ENCODE data around the gene TNFRSF12A.

Gene TNFRSF12A

DNA sequence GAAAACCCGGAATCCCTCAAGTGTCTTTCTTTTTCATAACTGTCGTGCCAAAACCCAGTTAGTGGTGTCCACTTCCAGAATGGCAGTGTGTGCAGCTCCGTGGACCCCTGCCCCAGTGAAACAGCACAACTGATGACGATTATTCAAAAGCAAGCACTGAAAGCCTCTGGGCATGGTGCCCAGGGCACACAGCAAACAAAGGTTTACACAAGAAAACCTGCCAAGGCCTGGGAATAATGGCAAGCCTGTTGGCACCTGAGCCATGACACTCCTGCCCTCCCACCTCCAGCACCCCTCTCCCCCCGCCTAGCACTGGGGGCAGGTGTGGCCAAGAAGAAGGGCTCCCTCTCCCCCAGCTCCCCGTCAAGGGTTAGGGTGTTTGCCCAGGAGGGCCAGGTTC is 42.7 kb upstream of the TNFRSF12A start:
- Mint-ChIP-seq H3K27me3 (ENCODE audit: low read depth, poor library complexity) (peaks cover 5% of the 10 kb centered on the region), H3K27ac (no peak overlapping the region), H3K9me3 (no peaks in the 10 kb centered on the region), H3K4me3 (no peak overlapping the region), H3K4me1 (peaks cover 22% of the 10 kb centered on the region), H3K36me3 (ENCODE audit: low read depth) (no peaks in the 10 kb centered on the region)
- TF ChIP-seq, protein P1, sequence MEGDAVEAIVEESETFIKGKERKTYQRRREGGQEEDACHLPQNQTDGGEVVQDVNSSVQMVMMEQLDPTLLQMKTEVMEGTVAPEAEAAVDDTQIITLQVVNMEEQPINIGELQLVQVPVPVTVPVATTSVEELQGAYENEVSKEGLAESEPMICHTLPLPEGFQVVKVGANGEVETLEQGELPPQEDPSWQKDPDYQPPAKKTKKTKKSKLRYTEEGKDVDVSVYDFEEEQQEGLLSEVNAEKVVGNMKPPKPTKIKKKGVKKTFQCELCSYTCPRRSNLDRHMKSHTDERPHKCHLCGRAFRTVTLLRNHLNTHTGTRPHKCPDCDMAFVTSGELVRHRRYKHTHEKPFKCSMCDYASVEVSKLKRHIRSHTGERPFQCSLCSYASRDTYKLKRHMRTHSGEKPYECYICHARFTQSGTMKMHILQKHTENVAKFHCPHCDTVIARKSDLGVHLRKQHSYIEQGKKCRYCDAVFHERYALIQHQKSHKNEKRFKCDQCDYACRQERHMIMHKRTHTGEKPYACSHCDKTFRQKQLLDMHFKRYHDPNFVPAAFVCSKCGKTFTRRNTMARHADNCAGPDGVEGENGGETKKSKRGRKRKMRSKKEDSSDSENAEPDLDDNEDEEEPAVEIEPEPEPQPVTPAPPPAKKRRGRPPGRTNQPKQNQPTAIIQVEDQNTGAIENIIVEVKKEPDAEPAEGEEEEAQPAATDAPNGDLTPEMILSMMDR (IDR thresholded peaks at IDR 0.05), result no peak
- no peak for DNase-seq

DNA sequence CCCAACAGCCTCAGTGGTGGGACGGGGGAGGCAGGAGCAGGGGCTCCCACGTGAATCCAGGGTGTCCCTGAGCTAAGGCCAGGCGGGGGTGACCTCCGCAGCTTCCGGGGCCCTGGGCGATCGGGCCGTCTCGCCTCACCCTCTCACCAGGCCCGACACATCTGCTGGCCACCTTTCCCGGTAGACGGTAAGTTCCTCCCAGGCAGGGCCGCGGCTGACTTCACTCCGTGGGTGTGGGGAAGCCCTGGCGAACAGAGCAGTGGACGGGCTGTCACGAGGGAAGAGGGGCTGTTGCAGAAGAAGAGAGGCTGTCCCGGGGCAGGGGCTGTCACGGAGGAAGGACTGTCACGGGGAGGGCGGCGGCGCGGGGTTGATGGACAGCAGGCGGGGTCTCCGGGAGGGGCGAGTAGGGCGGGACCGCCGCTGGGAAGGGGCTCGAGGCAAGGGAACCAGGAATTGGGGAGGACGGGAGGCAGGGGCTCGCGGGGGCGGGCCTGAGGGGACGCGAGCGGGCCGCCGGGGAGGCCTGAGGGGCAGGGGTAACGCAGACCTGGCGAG is 40.4 kb upstream of the TNFRSF12A start:
- TF ChIP-seq, protein P1 (IDR thresholded peaks at IDR 0.05), result no peak
- H3K36me3 Mint-ChIP-seq (ENCODE audit: low read depth), result no peaks in the 10 kb centered on the region
- H3K9me3 Mint-ChIP-seq, result no peaks in the 10 kb centered on the region
- H3K27ac Mint-ChIP-seq, result no peak overlapping the region
- peaks cover 16% of the 10 kb centered on the region for H3K27me3 Mint-ChIP-seq (ENCODE audit: low read depth, poor library complexity)
- DNase-seq, result peak; percentile 60
- peaks cover 24% of the 10 kb centered on the region for H3K4me1 Mint-ChIP-seq
- peak overlapping the region; percentile 83 for H3K4me3 Mint-ChIP-seq

DNA sequence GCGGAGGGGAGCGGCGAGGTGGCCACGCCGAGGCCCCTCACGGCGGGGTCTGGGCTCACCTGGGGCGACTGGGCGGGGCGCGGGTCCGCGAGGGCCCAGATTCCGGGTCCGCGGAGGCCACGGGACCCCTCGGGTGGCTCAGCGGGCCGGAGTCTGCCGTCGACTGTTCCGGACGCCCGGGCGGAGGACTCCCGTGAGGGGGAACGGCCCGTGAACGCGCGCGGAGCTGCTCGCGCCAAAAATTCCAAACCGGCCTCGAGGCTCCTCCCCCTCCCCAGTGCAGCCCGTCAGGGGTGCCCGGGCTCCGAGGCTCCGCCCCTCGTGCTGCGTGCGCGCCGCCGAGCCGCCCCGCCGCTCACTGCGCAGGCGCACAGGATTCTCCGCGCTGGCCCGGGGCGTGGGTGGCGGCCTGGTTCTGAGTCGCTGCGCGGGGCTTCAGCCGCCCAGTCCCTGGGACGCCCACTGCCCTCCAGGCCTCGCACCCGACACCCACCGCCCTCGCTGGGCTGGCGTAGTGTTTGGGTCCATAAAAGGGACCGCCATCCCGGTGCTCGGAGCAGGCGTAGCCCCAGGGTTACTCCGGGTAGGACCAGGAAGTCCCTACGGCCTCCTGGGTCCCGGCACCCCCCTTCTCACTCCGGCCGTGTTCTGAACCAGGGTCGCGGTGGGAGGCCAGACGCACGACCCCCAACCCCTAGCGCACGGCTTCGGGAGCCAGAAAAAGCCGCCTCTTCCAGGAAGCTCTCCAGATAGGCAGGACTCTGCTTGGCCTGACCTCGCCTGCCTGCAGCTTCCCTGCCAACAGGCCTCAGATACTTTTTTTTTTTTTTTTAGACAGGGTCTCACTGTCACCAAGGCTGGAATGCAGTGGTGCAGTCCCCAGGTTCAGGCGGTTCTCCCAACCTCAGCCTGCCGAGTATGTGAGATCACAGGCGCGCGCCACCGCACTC is 39.7 kb upstream of the TNFRSF12A start, which contains the start of gene PKMYT1:
Gene PKMYT1 (minus strand): TSS at position 220 of the 950 bp plus-strand sequence. CDS start 789 bp downstream, outside the sequence.
- TF ChIP-seq, protein P1 (IDR thresholded peaks at IDR 0.05), result no peak
- H3K27ac Mint-ChIP-seq, result peak within 1 kb of the TSS; percentile 93
- H3K36me3 Mint-ChIP-seq (ENCODE audit: low read depth), result no peaks in the 10 kb centered on the region
- H3K4me3 Mint-ChIP-seq, result peak within 1 kb of the TSS; percentile 83
- no peaks in the 10 kb centered on the region for H3K9me3 Mint-ChIP-seq
- peaks cover 16% of the 10 kb centered on the region for H3K27me3 Mint-ChIP-seq (ENCODE audit: low read depth, poor library complexity)
- peaks cover 24% of the 10 kb centered on the region for H3K4me1 Mint-ChIP-seq
- peak; percentile 97 for DNase-seq

DNA sequence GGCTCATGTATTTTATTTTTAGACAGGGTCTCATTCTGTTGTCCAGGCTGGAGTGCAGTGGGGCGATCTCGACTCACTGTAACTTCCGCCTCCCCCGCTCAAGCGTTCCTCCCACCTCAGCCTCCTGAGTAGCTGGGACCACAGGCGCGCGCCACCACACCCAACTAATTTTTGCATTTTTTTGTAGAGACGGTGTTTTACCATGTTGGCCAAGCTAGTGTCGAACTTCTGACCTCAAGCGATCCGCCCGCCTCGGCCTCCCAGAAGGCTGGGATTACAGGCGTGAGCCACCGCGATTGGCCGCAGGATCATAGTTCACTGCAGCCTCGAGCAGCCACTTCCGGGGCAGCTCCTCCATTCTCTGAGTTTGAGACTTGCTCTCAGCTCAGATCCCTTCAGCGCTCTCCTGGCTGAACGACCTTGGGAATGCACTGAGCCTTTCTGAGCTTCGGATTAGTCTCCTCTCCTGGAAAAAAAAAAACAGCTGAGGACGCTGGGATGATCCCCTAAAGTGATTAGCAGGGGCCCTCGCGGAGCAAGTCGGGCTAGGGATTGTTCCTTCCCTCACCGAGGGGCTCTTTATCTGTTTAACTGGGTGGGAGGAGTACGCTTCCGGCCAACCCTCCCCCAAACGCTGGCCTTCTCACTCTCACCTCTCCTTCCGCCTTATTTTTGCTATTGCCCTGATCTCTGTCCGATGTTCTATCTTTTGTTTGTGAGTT is 38.8 kb upstream of the TNFRSF12A start:
- H3K9me3 Mint-ChIP-seq, result no peaks in the 10 kb centered on the region
- H3K27me3 Mint-ChIP-seq (ENCODE audit: low read depth, poor library complexity), result peaks cover 16% of the 10 kb centered on the region
- no peak for DNase-seq
- no peaks in the 10 kb centered on the region for H3K36me3 Mint-ChIP-seq (ENCODE audit: low read depth)
- H3K4me1 Mint-ChIP-seq, result peaks cover 24% of the 10 kb centered on the region
- H3K27ac Mint-ChIP-seq, result peak overlapping the region; percentile 93
- TF ChIP-seq, protein P1 (IDR thresholded peaks at IDR 0.05), result no peak
- peak overlapping the region; percentile 75 for H3K4me3 Mint-ChIP-seq

DNA sequence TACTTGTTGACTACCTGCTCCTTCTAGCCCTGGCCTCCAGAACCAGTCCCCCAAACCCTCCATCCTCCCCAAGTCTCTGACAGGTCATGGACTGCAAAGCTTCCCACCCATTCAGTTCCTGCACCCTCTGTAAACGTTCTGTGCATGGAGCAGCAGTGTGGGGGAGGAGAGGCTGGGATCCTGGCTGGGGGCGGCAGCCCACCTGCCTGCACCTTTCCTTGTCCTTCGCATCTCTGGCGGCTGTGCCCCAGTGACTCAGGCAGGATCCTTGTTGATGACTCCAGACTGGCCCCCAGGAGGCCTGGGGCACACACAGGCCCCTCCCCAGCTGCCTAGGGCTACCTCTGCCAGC is 38.3 kb upstream of the TNFRSF12A start:
- H3K9me3 Mint-ChIP-seq, result no peaks in the 10 kb centered on the region
- peak overlapping the region; percentile 75 for H3K4me3 Mint-ChIP-seq
- no peaks in the 10 kb centered on the region for H3K36me3 Mint-ChIP-seq (ENCODE audit: low read depth)
- peak overlapping the region; percentile 93 for H3K27ac Mint-ChIP-seq
- peaks cover 24% of the 10 kb centered on the region for H3K4me1 Mint-ChIP-seq
- DNase-seq, result no peak
- TF ChIP-seq, protein P1 (IDR thresholded peaks at IDR 0.05), result no peak
- peaks cover 16% of the 10 kb centered on the region for H3K27me3 Mint-ChIP-seq (ENCODE audit: low read depth, poor library complexity)
